Activated naive CD8-positive, alpha-beta T cell treated with anti-CD3 and anti-CD28 coated beads, Interleukin-2, amount 50 U/mL, for 24 hours (primary cell): ENCODE results near the gene ZCCHC2.

ENCODE experiments used
- ATAC-seq: fragments of 150-1000 bp; cut with Tn5 transposase; one replicate; pipeline ENCODE4 v1.10.0; 2021
- DNase-seq: peaks from one replicate; pipeline ENCODE4 v3.0.0; 2021
- H3K27ac Mint-ChIP-seq: one replicate; pipeline ENCODE4 v1.8.0; 2021; ENCODE audit warnings: mild to moderate bottlenecking, mixed read lengths
- H3K27me3 Mint-ChIP-seq: one replicate; pipeline ENCODE4 v1.8.0; 2021; ENCODE audit warnings: mixed read lengths
- H3K36me3 Mint-ChIP-seq: one replicate; pipeline ENCODE4 v1.8.0; 2021; ENCODE audit warnings: low read depth, mixed read lengths
- H3K4me1 Mint-ChIP-seq: one replicate; pipeline ENCODE4 v1.8.0; 2021; ENCODE audit warnings: mixed read lengths
- H3K4me3 Mint-ChIP-seq: one replicate; pipeline ENCODE4 v1.8.0; 2021; ENCODE audit warnings: mild to moderate bottlenecking, moderate library complexity, mixed read lengths
- H3K9me3 Mint-ChIP-seq: one replicate; pipeline ENCODE4 v1.8.0; 2021; ENCODE audit warnings: mixed read lengths

Gene ZCCHC2

DNA sequence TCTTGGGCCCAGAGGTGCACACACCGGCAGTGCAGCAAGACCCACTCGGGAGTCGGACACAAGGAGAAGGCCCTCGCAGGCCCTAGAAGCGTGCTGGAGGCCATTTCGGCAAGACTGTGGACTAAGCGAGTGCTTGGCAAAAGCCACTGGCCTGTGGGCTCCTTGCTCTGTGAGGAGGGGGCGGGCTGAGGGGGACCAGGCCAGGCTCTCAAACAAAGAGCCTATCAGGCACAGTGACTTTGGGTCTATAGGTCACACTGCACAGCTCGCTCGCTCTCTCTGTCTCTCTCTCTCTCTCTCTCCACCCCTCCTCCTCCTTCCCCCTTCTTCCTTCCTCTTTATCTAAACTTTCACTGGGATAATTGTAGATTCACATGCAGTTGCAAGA, 23.6 kb upstream of the ZCCHC2 start:
- ATAC-seq (no peak), DNase-seq (no peak)
- peaks cover 2% of the 10 kb centered on the region for H3K27me3 Mint-ChIP-seq
- no peak overlapping the region for H3K4me3 Mint-ChIP-seq
- H3K36me3 Mint-ChIP-seq: no peaks in the 10 kb centered on the region
- H3K27ac Mint-ChIP-seq: no peak overlapping the region
- no peaks in the 10 kb centered on the region for H3K9me3 Mint-ChIP-seq
- H3K4me1 Mint-ChIP-seq: no peaks in the 10 kb centered on the region

DNA sequence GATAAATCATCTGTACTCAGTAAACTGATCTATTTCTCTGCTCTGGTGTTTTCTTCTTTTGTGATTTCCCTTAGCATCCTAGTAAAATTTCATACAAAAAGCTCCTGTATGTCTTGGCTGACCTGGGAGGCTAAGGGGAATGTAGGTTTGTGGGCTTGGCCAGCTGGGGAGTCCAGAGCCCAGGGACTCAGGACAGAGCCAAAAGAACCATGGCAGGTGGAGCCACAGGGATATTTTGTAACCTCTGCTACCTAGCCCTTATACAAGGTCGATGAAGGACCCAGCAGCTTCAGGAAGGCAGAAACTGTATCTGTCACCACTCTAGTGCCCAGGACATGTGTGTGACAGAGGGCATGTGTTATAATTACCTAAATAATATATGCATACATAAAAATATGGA, 22.7 kb upstream of the ZCCHC2 start:
- DNase-seq (no peak), ATAC-seq (no peak)
- no peaks in the 10 kb centered on the region for H3K9me3 Mint-ChIP-seq
- H3K4me1 Mint-ChIP-seq: peaks cover 5% of the 10 kb centered on the region
- H3K4me3 Mint-ChIP-seq: no peak overlapping the region
- no peak overlapping the region for H3K27ac Mint-ChIP-seq
- H3K36me3 Mint-ChIP-seq: no peaks in the 10 kb centered on the region
- peaks cover 2% of the 10 kb centered on the region for H3K27me3 Mint-ChIP-seq

DNA sequence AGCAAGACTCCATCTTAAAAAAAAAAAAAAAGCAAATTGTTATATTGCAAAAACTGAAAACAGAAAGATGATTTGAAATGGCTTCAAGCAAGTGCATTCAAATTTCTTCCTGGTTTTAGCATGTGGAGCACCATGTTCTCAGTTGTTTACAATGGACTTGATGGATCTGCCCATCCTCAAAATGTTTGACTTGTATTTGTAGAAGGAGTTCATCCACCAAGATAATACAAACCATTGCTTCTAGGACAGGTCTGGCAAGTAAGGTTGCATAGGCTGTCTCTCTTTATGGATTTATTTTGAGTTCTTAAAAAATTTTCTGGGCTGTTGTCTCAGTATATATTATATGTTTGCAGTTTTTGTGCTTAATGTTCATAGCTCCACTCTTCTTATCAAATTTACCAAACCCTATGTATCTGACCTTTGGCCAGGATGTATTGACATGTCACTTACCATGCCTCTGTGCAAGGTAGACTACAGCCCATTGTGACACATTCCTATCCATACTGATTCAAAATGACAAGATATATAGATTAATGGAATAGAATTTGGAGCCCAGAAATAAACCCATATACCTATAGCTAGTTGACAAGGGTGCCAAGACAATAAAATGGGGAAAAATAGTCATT, 21.7 kb upstream of the ZCCHC2 start:
- H3K4me3 Mint-ChIP-seq: no peak overlapping the region
- no peak for ATAC-seq
- H3K9me3 Mint-ChIP-seq: no peaks in the 10 kb centered on the region
- no peaks in the 10 kb centered on the region for H3K36me3 Mint-ChIP-seq
- peaks cover 14% of the 10 kb centered on the region for H3K4me1 Mint-ChIP-seq
- DNase-seq: no peak
- H3K27ac Mint-ChIP-seq: no peak overlapping the region
- no peaks in the 10 kb centered on the region for H3K27me3 Mint-ChIP-seq

DNA sequence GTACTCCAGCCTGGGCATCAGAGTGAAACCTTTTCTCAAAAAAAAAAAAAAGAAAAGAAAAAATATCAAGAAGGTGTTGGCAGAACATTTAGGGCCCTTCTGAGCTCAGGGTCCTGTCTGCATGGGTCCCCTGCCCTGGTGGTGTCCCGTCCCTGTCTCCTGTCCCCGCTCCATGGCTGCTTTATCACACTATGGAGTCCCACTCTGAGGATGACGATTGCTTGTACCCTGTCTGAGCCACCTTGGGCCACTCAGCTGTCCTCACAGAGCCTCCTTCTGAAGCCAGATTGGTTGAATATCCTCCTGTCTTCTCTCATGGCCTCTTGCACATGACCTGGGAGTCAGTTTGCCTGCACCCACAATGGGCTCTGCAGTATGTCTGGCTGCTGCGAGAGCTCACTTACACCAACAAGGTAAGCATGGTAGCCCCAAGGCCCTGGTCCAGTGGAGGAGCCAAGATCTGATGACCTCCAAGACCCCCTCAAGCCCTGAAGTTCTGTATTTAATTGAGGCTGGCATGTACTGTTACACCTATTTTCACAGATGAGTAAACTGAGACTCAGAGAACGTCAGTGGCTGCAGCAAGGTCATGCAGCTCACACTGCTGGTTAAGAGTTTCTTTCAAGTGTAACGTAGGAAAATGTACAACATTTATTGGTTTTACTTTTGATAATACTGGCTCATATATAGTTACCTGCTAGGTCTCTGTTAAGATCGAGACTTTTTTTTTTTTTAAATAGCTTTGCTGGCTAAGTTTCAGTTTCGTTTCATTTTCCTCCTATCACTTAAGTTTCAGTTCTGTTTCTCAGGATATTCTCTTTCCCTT, 16.9 kb upstream of the ZCCHC2 start:
- peaks cover 10% of the 10 kb centered on the region for H3K9me3 Mint-ChIP-seq
- peak overlapping the region; percentile 93 for H3K27ac Mint-ChIP-seq
- ATAC-seq (peak; percentile 99), DNase-seq (peak; percentile 32)
- no peaks in the 10 kb centered on the region for H3K27me3 Mint-ChIP-seq
- no peaks in the 10 kb centered on the region for H3K36me3 Mint-ChIP-seq
- peaks cover 24% of the 10 kb centered on the region for H3K4me1 Mint-ChIP-seq
- peak overlapping the region; percentile 70 for H3K4me3 Mint-ChIP-seq

DNA sequence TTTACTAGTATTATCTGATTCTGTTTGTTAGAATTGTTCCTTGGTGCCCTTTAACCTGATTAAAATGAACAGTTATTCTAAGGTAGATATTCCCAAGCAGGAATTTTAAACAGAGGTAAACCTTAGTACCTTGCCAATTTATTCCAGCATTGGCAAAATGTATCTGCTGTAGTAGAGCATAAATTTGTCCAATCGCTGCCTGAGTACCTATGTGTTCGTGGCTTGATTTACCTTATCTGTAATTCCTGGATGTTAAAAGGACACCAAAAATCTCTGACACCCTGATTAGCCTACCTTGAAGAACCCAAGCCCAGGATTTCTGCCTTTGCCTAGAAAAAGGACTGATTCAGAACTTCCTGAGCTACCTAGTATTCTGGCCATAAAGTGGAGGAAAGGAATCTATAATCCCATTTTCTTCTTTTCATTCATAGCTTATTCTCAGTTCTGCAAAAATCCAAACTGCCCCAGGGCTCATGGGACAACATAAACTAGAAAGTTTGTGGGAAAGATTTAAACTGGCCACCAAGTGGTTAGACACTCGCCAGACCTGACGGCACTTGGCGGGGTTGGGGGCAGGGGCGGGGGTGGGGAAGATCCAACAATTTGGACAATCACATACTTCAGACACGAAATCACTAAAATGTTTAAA, 16.2 kb upstream of the ZCCHC2 start:
- Mint-ChIP-seq H3K27ac (peak overlapping the region; percentile 93), H3K4me1 (peaks cover 24% of the 10 kb centered on the region), H3K36me3 (peaks cover 3% of the 10 kb centered on the region), H3K9me3 (peaks cover 13% of the 10 kb centered on the region), H3K4me3 (peak overlapping the region; percentile 70), H3K27me3 (no peaks in the 10 kb centered on the region)
- ATAC-seq (peak; percentile 5), DNase-seq (no peak)

DNA sequence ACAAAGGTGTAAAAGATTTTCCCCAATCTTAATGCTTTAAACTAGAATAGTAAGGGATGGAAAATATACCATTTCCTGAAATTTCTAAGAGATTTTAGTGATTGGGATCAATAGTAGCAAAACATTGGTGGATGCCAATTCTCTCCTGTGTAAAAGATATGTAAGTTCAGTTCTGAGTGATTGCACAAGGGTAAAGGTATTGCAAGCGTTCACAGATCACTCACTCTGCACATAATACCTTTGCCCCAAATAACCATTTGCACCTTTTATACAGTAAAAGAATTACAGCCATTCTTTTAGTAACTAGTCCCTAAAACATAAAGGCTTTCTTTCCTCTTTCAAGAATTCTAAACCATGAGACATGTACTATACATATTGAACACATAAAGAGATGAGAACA, 13.0 kb upstream of the ZCCHC2 start:
- H3K9me3 Mint-ChIP-seq: peaks cover 43% of the 10 kb centered on the region
- peaks cover 22% of the 10 kb centered on the region for H3K4me1 Mint-ChIP-seq
- no peak overlapping the region for H3K27ac Mint-ChIP-seq
- ATAC-seq (no peak), DNase-seq (no peak)
- H3K27me3 Mint-ChIP-seq: no peaks in the 10 kb centered on the region
- peaks cover 15% of the 10 kb centered on the region for H3K36me3 Mint-ChIP-seq
- H3K4me3 Mint-ChIP-seq: no peak overlapping the region

DNA sequence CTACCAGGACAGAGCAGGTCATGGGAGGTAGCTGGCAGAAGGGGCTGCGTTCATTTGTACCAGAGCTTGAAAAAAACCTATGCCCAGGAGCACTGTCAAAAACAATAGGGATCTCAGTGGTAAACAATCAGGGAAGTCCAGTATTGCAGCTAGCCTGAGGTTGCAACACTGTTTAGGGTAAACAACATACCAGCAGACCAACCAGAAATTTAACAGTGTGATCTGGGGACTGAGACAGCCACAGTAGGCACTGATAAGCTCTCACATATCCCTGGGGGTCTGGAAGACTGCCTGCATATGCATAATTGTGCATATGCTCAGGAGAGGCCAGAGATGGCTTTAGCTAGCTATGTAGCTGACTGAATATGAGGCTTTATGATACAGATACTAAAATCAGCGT, 12.0 kb upstream of the ZCCHC2 start:
- Mint-ChIP-seq H3K4me1 (peaks cover 13% of the 10 kb centered on the region), H3K9me3 (peaks cover 45% of the 10 kb centered on the region), H3K36me3 (peaks cover 15% of the 10 kb centered on the region)

DNA sequence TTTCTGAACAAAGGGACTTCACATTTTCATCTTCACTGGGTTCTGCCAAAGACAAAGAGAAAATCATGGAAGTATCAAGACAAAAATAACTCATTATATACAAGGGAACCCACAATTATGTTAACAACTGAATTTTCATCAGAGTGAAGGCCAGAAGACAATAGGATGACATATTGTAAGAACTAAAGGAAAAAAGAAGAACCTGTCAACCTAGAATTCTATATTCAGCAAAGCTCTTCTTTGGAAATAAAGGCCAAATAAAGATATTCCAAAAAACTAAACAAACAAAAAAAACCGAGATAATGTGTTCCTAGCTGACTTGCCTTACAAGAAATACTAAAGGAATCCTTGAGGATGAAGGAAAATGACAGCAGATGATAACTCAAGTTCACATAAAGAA, 10.3 kb upstream of the ZCCHC2 start:
- H3K27me3 Mint-ChIP-seq: no peaks in the 10 kb centered on the region
- H3K4me1 Mint-ChIP-seq: no peaks in the 10 kb centered on the region
- DNase-seq (no peak), ATAC-seq (no peak)
- no peak overlapping the region for H3K4me3 Mint-ChIP-seq
- H3K27ac Mint-ChIP-seq: no peak overlapping the region
- peaks cover 45% of the 10 kb centered on the region for H3K9me3 Mint-ChIP-seq
- H3K36me3 Mint-ChIP-seq: peaks cover 15% of the 10 kb centered on the region

More for the DNA sequence above, 12.0 kb upstream of the ZCCHC2 start:
- no peak overlapping the region for H3K4me3 Mint-ChIP-seq
- H3K27me3 Mint-ChIP-seq: no peaks in the 10 kb centered on the region
- no peak for ATAC-seq
- no peak for DNase-seq
- no peak overlapping the region for H3K27ac Mint-ChIP-seq

DNA sequence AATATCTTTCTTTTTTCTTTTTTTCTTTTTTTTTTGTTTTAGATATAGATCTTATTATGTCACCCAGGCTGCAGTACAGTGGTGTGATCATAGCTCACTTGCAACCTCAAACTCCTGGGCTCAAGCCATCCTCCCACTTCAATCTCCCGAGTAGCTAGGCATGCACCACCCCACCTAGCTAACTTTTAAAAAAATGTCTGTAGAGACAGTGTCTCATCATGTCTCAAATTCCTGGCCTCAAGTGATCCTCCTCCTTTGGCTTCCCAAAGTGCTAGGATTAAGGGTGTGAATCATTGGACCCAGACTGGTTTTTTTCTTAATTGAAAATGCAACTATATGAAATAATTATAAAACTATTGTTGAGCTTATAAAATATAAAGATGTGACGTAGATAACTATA, 9.8 kb upstream of the ZCCHC2 start:
- H3K4me1 Mint-ChIP-seq: no peaks in the 10 kb centered on the region
- ATAC-seq (no peak), DNase-seq (no peak)
- no peak overlapping the region for H3K27ac Mint-ChIP-seq
- H3K36me3 Mint-ChIP-seq: peaks cover 15% of the 10 kb centered on the region
- peaks cover 48% of the 10 kb centered on the region for H3K9me3 Mint-ChIP-seq
- no peaks in the 10 kb centered on the region for H3K27me3 Mint-ChIP-seq
- no peak overlapping the region for H3K4me3 Mint-ChIP-seq

DNA sequence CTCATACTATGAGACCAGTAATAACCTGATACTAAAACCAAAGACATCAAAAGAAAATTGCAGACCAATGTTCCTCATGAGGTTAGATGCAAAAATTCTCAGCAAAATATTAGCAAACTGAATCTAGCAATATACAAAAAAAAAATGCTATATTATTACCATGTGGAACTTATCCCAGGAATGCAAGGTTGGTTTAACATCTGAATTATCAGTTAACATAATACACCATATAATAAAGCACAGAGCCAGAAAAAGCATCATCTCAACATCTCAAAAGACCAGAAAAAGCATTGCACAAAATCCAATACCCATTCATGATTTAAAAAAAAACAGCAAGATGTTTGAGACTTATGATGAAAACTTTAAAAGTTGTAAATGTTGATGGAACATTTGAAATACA, 8.3 kb upstream of the ZCCHC2 start:
- DNase-seq (no peak), ATAC-seq (no peak)
- Mint-ChIP-seq H3K36me3 (peaks cover 16% of the 10 kb centered on the region), H3K9me3 (peaks cover 48% of the 10 kb centered on the region), H3K27me3 (no peaks in the 10 kb centered on the region), H3K4me1 (no peaks in the 10 kb centered on the region), H3K4me3 (no peak overlapping the region), H3K27ac (no peak overlapping the region)

DNA sequence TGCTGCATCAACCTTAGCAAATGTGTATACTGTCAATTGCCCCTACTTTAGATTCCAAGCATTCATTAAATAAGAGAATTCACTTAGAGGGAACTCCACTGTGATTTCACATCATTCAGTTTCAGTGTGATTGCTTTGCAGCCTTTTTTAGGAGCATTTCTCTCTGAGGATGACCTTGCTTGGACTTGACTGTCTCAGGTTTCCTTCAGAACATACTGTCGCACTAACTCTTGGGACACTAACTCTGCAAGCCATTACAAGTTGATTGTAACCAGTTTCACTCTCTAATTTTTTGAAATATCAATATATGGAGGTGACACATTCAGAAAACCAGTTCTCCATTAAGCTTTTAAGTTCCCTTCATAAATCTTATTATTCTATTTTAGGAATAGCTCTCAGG, 6.6 kb upstream of the ZCCHC2 start:
- DNase-seq: no peak
- no peak overlapping the region for H3K4me3 Mint-ChIP-seq
- ATAC-seq: no peak
- no peak overlapping the region for H3K27ac Mint-ChIP-seq
- H3K27me3 Mint-ChIP-seq: no peaks in the 10 kb centered on the region
- peaks cover 16% of the 10 kb centered on the region for H3K36me3 Mint-ChIP-seq
- H3K9me3 Mint-ChIP-seq: peaks cover 38% of the 10 kb centered on the region
- H3K4me1 Mint-ChIP-seq: peaks cover 8% of the 10 kb centered on the region

DNA sequence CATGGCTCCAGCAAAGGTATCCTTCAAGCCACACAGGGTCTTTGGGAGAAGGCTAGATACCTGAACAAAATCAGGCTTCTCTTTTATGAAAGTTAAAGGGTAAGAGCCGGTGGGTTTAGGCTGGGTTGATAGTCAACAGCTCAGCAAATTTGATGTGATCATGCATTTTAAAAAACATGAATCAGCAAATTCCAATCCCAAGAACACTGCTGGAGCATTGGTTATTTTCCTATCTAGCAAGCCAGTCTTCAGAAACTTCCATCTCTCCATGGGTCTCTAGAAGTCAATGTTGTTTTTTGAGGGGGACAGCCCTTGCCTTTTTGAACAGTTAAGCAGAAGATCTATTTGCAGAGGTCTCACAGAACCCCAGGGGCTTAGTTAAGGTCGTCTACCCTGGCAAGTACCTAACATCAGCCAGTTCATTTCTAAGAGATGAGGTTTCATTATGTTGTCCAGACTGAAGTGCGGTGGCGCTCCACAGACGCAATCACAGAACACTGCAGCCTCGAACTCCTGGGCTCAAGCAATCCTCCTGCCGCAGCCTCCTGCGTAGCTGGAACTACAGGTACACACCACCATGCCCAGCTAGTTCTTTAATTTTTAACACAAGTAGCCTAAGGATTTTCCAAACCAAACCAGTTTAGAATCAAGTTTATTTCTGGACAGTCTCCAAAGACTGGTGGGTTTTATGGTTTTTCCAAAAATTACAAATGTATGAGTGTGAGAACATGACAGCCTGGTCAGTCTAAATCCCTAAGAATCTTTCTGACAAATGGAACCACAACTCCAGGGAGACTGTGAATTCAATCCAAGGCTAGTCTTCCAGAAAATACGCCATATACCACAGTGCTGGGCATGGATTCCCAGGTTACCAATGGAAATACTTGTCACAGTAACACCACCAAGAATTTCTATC, 4.1 kb upstream of the ZCCHC2 start:
- ATAC-seq (no peak), DNase-seq (no peak)
- Mint-ChIP-seq H3K9me3 (peaks cover 16% of the 10 kb centered on the region), H3K4me1 (peaks cover 17% of the 10 kb centered on the region), H3K27ac (no peak overlapping the region), H3K27me3 (no peaks in the 10 kb centered on the region), H3K4me3 (no peak overlapping the region), H3K36me3 (peaks cover 5% of the 10 kb centered on the region)

DNA sequence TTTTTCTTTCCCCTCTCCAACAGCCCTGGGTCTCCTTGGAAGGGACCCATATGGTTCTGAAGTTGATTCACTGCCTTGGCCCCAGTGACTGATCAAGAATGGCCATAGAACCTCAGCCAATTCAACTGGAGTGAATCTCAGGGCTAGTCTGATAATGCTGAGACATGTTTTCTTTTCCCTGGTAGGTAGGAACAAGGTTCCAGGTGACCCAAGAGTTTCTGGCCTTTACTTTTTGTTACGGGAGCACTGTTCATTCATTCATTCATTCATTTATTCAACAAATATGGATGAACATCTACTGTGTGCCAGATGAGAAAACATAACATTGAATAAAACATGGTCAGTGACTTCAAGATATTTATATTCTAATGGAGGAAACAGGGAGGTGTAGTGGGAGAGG, 3.1 kb upstream of the ZCCHC2 start:
- Mint-ChIP-seq H3K4me1 (peaks cover 17% of the 10 kb centered on the region), H3K27me3 (no peaks in the 10 kb centered on the region), H3K9me3 (peaks cover 6% of the 10 kb centered on the region), H3K4me3 (no peak overlapping the region), H3K27ac (no peak overlapping the region), H3K36me3 (peaks cover 1% of the 10 kb centered on the region)
- DNase-seq (no peak), ATAC-seq (no peak)

DNA sequence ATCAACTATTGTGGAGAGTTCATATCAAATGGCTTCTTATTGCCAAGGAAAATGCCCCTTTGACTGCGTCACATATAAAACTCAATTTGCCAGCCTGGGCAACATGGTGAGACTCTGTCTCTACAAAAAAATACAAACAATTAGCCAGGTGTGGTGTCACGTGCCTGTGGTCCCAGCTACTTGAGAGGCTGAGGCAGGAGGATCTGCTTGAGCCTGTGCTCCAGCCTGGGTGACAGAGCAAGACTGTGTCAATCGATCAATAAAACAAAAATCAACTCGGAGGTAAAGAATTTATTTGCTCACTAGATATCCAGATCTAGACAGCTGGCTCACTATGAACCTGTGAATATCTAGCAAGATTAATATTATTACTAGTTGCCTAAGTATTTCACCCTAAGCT, 1.7 kb upstream of the ZCCHC2 start:
- peaks cover 4% of the 10 kb centered on the region for H3K9me3 Mint-ChIP-seq
- no peak overlapping the region for H3K27ac Mint-ChIP-seq
- no peaks in the 10 kb centered on the region for H3K27me3 Mint-ChIP-seq
- DNase-seq (no peak), ATAC-seq (no peak)
- peaks cover 28% of the 10 kb centered on the region for H3K4me1 Mint-ChIP-seq
- H3K4me3 Mint-ChIP-seq: peak overlapping the region; percentile 85
- peaks cover 13% of the 10 kb centered on the region for H3K36me3 Mint-ChIP-seq
